Common myeloid progenitor, CD34-positive (primary cell): ENCODE results near the gene MORC4. TPM values are rescaled to one million over a fixed set of nuclear protein-coding genes. Genes with fewer than 3 reads are reported as not detected.

Experiments
- CTCF ChIA-PET: fragments of 350-600 bp; sonication (Branson Sonifier 250); formaldehyde crosslinking; loops from one replicate; lab custom pipeline; 2021; ENCODE audit warnings: antibody characterized with exemption; lab: Charles Lee
- POLR2A ChIA-PET: fragments of 350-600 bp; sonication (Branson Sonifier 250); formaldehyde crosslinking; loops from one replicate; lab custom pipeline; 2021; ENCODE audit warnings: antibody characterized with exemption; lab: Charles Lee
- DNase-seq, 3 donors: peaks; one replicate each; pipeline versions ENCODE4 v3.0.0 to v3.0.0-alpha.2; 2013
- H3K27ac ChIP-seq, 2 experiments: 1 replicate in 1 of 2; 2 replicates in 1 of 2; pipeline ENCODE4 v1.7.0; 2013; ENCODE audit warnings: inconsistent platforms in 2 of 2, low read length in 2 of 2, mild to moderate bottlenecking in 2 of 2, low read depth in 1 of 2, moderate library complexity in 1 of 2; ENCODE audit not compliant: severe bottlenecking in 2 of 2, insufficient read depth in 1 of 2, poor library complexity in 1 of 2
- H3K27me3 ChIP-seq, 5 experiments: replicated peaks in 2 of 5; 1 replicate in 3 of 5; 2 replicates in 2 of 5; pipeline versions ENCODE4 v1.6.1 to v1.7.0; 2013; ENCODE audit warnings: low read length in 4 of 5, mild to moderate bottlenecking in 2 of 5, moderate library complexity in 2 of 5, inconsistent platforms in 1 of 5; ENCODE audit not compliant: insufficient read depth in 5 of 5, control insufficient read depth in 4 of 5
- H3K36me3 ChIP-seq, 4 experiments: 1 replicate in 2 of 4; 2 replicates in 2 of 4; pipeline versions ENCODE4 v1.6.1 to v1.7.0; 2013; ENCODE audit warnings: low read length in 3 of 4, control low read depth in 1 of 4, mild to moderate bottlenecking in 1 of 4; ENCODE audit not compliant: control insufficient read depth in 4 of 4, insufficient read depth in 4 of 4
- H3K4me1 ChIP-seq, 4 experiments: 1 replicate in 3 of 4; 2 replicates in 1 of 4; pipeline versions ENCODE4 v1.6.1 to v1.7.1; 2013; ENCODE audit warnings: low read length in 3 of 4, mild to moderate bottlenecking in 3 of 4, control low read depth in 1 of 4, inconsistent platforms in 1 of 4, moderate library complexity in 1 of 4; ENCODE audit not compliant: control insufficient read depth in 4 of 4, insufficient read depth in 4 of 4; ENCODE audit errors: control extremely low read depth in 1 of 4
- H3K4me3 ChIP-seq, 7 experiments: 1 replicate in 4 of 7; 2 replicates in 3 of 7; pipeline versions ENCODE4 v1.5.1 to v1.7.0; 2013; ENCODE audit warnings: mild to moderate bottlenecking in 7 of 7, low read length in 6 of 7, moderate library complexity in 6 of 7, inconsistent platforms in 2 of 7, low read depth in 2 of 7, control low read depth in 1 of 7; ENCODE audit not compliant: insufficient read depth in 4 of 7, control insufficient read depth in 1 of 7; ENCODE audit errors: extremely low read depth in 1 of 7
- H3K9me3 ChIP-seq, 5 experiments: 1 replicate in 4 of 5; 2 replicates in 1 of 5; pipeline versions ENCODE4 v1.6.1 to v1.7.1; 2013; ENCODE audit warnings: low read length in 4 of 5, mild to moderate bottlenecking in 2 of 5, inconsistent platforms in 1 of 5, low read depth in 1 of 5, moderate library complexity in 1 of 5; ENCODE audit not compliant: control insufficient read depth in 4 of 5, insufficient read depth in 2 of 5; ENCODE audit errors: control extremely low read depth in 1 of 5
- WGBS: methylation state at CpG from one replicate; pipeline ENCODE4 v1.1.5; 2013; ENCODE audit not compliant: insufficient coverage; 5-methylcytosine and 5-hydroxymethylcytosine counted together
- polyA plus RNA-seq: library from polyadenylated mRNA; unstranded; fragments of 120-200 nt; gene quantifications from one replicate; pipeline ENCODE4 v1.2.1, GENCODE V29; 2013

Gene MORC4
- polyA plus RNA-seq = 0.90 TPM

DNA sequence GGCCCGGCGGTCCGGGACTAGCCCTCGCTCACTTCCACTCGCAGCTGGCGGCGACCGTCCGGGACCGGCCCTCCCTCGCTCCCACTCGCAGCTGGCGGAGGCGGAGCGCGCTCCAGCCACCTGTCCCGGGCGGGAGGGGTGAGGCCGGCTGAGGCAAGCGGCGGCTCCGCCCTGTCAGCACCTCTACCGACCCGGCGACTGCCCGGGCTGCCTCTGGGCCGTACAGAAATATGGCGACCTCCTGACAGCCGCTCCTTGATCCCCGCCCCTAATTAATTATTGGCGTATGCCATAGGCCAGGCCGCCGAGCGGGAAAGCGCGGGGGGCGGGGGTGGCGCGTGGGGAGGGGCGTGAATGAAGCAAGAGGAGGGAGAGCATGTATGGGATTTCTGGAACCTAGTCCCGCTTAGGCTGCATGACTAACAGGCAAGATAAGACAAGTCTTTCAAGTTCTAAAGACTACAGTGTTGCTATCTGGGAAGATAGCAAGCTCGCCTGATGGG is at the start of gene MORC4:
Gene MORC4, minus strand, starts transcription at position 200 of the 503 bp plus-strand sequence. CDS start 243 bp downstream, outside the sequence.
- Histone ChIP-seq H3K9me3 (peaks cover 0 to 2% (median 0%) of the 10 kb centered on the region in 5 experiments), H3K4me1 (peaks cover 0 to 7% (median 2%) of the 10 kb centered on the region in 4 experiments), H3K27ac (no peak within 1 kb of the TSS), H3K36me3 (no peaks in the 10 kb centered on the region), H3K4me3 (peak within 1 kb of the TSS; percentile 26 to 73 (median 57)), H3K27me3 (peaks cover 0 to 19% (median 5%) of the 10 kb centered on the region in 5 experiments)
- 38% methylated on average over 28 of the region's 42 CpGs for WGBS
- POLR2A ChIA-PET = no interaction called here
- CTCF ChIA-PET = no interaction called here
- peak; percentile 44 to 60 (median 46) for DNase-seq

DNA sequence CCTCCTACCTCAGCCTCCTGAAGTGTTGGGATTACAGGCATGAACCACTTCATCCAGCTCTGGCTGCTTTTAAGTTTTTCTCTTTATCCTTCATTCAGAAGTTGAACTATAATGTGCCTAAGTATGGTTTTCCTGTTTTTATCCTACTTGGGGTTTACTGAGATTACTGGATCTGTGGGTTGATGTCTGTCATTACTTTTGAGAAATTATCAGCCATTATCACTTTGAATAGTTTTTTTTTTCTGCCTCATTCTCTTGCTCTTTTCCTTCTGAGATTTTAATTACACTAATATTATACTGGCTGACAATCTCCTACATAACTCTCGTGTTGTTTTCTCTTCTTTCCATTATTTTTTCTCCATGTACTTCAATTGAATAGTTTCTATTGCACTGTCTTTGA is 47.6 kb upstream of the MORC4 start:
- POLR2A ChIA-PET = no interaction called here
- Histone ChIP-seq H3K27me3 (no peaks in the 10 kb centered on the region), H3K27ac (no peak overlapping the region), H3K4me1 (no peaks in the 10 kb centered on the region), H3K9me3 (peaks cover 0 to 4% (median 0%) of the 10 kb centered on the region in 5 experiments), H3K4me3 (no peak overlapping the region), H3K36me3 (no peaks in the 10 kb centered on the region)
- DNase-seq = no peak
- CTCF ChIA-PET = no interaction called here
- no CpG with 5 or more reads among the region's 1 CpG for WGBS

- Histone ChIP-seq H3K36me3 (no peaks in the 10 kb centered on the region), H3K9me3 (no peaks in the 10 kb centered on the region), H3K27me3 (peaks cover 0 to 5% (median 0%) of the 10 kb centered on the region in 5 experiments), H3K4me1 (no peaks in the 10 kb centered on the region), H3K27ac (no peak overlapping the region), H3K4me3 (no peak overlapping the region)
- ChIA-PET CTCF (no interaction called here), POLR2A (no interaction called here)
- no peak for DNase-seq
- WGBS = no CpG with 5 or more reads among the region's 1 CpG
Observed at GRCh38 chrX:107029752-107030151, 29.7 kb upstream of the MORC4 start.

GRCh38 chrX:107025545-107025944 is 25.5 kb upstream of the MORC4 start:
- Histone ChIP-seq H3K27me3 (peaks cover 0 to 5% (median 0%) of the 10 kb centered on the region in 5 experiments), H3K9me3 (no peaks in the 10 kb centered on the region), H3K27ac (no peak overlapping the region), H3K36me3 (no peaks in the 10 kb centered on the region), H3K4me1 (no peaks in the 10 kb centered on the region), H3K4me3 (no peak overlapping the region)
- ChIA-PET POLR2A (no interaction called here), CTCF (interaction anchor here (0.6 to 1.9 kb wide), 5 partner anchors 147 to 1062 kb away, joined by 3 to 12 read pairs (median 4); no protein-coding TSS in a partner anchor)
- 39% methylated on average over 2 of the region's 2 CpGs for WGBS
- peak; percentile 14 to 48 (median 43) for DNase-seq

GRCh38 chrX:107014936-107015335 is 14.9 kb upstream of the MORC4 start:
- Histone ChIP-seq H3K27ac (no peak overlapping the region), H3K4me1 (no peaks in the 10 kb centered on the region), H3K36me3 (no peaks in the 10 kb centered on the region), H3K4me3 (no peak overlapping the region), H3K27me3 (peaks cover 0 to 4% (median 0%) of the 10 kb centered on the region in 5 experiments), H3K9me3 (peaks cover 0 to 3% (median 0%) of the 10 kb centered on the region in 5 experiments)
- 43% methylated on average over 1 of the region's 1 CpG for WGBS
- ChIA-PET POLR2A (no interaction called here), CTCF (no interaction called here)
- DNase-seq = no peak

DNA sequence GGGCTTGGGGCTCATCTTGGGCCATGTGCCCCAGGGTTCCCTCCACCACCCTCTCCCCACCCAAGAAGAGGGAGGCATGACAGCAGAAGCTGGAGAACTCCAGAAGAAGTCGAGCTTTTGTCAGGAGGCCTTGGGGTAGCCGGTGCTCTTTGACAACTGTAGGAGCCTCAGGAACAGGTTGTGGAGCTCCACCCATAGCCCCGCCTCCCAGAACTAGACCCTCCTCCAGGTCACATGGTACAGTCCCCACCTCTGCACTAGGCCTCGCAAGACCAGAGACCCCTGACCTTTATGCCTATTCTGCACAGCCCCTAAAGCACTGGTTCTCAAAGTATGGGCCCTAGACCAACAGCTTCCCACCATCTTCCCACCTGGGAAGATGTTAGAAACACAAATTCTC is 8.0 kb upstream of the MORC4 start:
- POLR2A ChIA-PET = no interaction called here
- Histone ChIP-seq H3K9me3 (no peaks in the 10 kb centered on the region), H3K36me3 (no peaks in the 10 kb centered on the region), H3K27me3 (peaks cover 0 to 9% (median 0%) of the 10 kb centered on the region in 5 experiments), H3K4me3 (no peak overlapping the region), H3K27ac (no peak overlapping the region), H3K4me1 (no peaks in the 10 kb centered on the region)
- CTCF ChIA-PET = no interaction called here
- no peak for DNase-seq
- 100% methylated on average over 2 of the region's 4 CpGs for WGBS
